A204.1 (cell line): Measurements from ENCODE around the gene RHEX.
"Not testable (repeated sequence)": the region's sequence is repeated elsewhere in the genome, so short reads cannot be mapped to it uniquely, and the experiment has no call there.

Experiments
- FAIRE-seq: peaks from 2 replicates; lab custom pipeline; 2012; peaks lifted over from hg19 to GRCh38; lab: Jason Lieb, UNC

The RHEX gene

GRCh38 chr1:206052919-206053610 is at the start of gene RHEX:
RHEX (plus strand) TSS chr1:206053173; CDS start chr1:206097829, 44,656 bp downstream.
- not testable (repeated sequence) for FAIRE-seq

- FAIRE-seq, result no peak
These were observed 48.8 kb upstream of the RHEX start for GRCh38 chr1:206003854-206004800.

- FAIRE-seq, result no peak
These were observed 48.1 kb upstream of the RHEX start for GRCh38 chr1:206004826-206005225.

GRCh38 chr1:206005234-206005633 is 47.7 kb upstream of the RHEX start:
- no peak for FAIRE-seq

- no peak for FAIRE-seq
These were observed 47.2 kb upstream of the RHEX start for GRCh38 chr1:206005778-206006180.

- FAIRE-seq, result no peak
These were observed 46.0 kb upstream of the RHEX start for GRCh38 chr1:206006946-206007345.

GRCh38 chr1:206010060-206010459 is 42.9 kb upstream of the RHEX start:
- FAIRE-seq, result no peak

- no peak for FAIRE-seq
These were observed 41.9 kb upstream of the RHEX start for GRCh38 chr1:206011057-206011456.

- FAIRE-seq, result no peak
These were observed 40.7 kb upstream of the RHEX start for GRCh38 chr1:206012086-206012859.

GRCh38 chr1:206013026-206013795 is 39.8 kb upstream of the RHEX start:
- FAIRE-seq, result no peak

GRCh38 chr1:206014601-206015000 is 38.4 kb upstream of the RHEX start:
- FAIRE-seq, result no peak

GRCh38 chr1:206015071-206015470 is 37.9 kb upstream of the RHEX start:
- FAIRE-seq, result no peak

GRCh38 chr1:206020393-206021007 is 32.5 kb upstream of the RHEX start:
- FAIRE-seq, result no peak

- no peak for FAIRE-seq
These were observed 31.9 kb upstream of the RHEX start for GRCh38 chr1:206021008-206021625.

GRCh38 chr1:206021626-206022365 is 31.2 kb upstream of the RHEX start:
- no peak for FAIRE-seq

GRCh38 chr1:206022766-206023165 is 30.2 kb upstream of the RHEX start:
- FAIRE-seq, result no peak

GRCh38 chr1:206023695-206024094 is 29.3 kb upstream of the RHEX start, which contains the start of gene CTSE:
CTSE (minus strand) TSS chr1:206023895; CDS start chr1:206023791, 104 bp downstream.
- no peak for FAIRE-seq

GRCh38 chr1:206025283-206025820 is 27.6 kb upstream of the RHEX start:
- FAIRE-seq, result no peak

- FAIRE-seq, result no peak
These were observed 23.5 kb upstream of the RHEX start for GRCh38 chr1:206029484-206029883.

GRCh38 chr1:206030191-206030590 is 22.8 kb upstream of the RHEX start:
- no peak for FAIRE-seq
